Measurements from ENCODE around the gene LTBR. TPM values are rescaled to one million over a fixed set of nuclear protein-coding genes. Genes with fewer than 3 reads are reported as not detected.
"Not testable (repeated sequence)": the region's sequence is repeated elsewhere in the genome, so short reads cannot be mapped to it uniquely, and the experiment has no call there.

LTBR gene
- total RNA-seq, 1 donor from 2014 or later = 146 TPM

DNA sequence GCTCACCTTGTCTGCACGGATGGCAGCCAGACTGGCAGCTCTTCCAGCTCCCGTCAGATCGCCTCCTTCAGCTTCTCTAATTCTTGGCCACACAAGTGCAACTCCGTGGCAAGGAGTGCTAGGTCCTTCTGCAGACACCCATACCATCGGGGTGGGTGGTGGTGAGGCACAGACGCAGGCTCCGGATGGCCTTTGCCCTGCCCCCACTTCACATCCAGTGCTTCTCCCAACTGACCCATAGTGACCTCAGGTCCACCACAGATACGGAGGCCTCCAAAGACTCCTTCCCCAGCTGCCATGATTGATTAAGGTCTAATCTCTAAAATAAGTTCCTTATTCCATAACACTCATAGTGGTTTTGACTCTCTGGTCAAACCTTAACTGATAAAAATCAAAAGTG, 40.9 kb downstream of the LTBR start:
- DNase-seq (ENCODE audit: low read depth) = no peak

DNA sequence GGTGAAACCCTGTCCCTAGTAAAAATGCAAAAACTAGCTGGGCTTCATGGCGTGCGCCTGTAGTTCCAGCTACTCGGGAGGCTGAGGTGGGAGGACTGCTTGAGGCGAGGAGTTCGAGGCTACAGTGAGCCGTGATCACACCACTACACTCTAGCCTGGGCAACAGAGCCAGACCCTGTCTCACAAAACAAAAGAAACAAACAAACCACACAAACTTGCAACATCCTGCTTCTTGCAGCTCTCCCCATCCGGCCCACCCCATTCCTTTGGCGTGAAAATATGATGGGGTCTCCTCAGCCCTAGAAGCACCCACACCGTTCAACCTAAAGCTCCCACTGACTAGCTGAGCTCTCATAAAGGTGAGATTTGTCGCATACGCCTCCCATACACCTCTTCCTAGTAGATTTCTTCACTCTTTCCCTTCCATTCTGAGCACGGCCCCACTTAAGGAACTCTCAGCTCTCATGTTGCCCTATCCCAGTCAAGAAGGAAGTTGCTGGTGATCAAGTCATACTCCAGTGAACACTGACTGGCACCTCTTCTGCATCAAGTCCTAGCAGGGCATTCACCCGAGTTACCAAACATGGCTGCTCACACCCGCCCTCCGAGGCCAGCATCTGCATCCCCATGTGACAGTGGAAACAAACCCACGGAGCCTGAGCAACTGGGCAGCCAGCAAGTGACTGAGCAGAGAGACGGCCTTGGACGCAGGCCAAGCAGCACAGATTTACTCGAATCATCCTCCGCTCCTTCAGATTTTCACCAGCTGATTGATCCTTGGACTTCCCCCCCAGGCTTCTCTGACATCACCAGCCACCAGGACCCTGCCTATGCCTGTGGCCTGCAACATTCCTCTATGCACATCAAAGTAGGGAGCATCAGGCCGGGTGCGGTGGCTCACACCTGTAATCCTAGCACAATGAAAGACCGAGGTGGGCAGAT, 41.9 kb downstream of the LTBR start:
- DNase-seq (ENCODE audit: low read depth) = peak; percentile 57

- no peak for DNase-seq (ENCODE audit: low read depth)
Measured at GRCh38 chr12:6426882-6427671, 43.1 kb downstream of the LTBR start.

DNA sequence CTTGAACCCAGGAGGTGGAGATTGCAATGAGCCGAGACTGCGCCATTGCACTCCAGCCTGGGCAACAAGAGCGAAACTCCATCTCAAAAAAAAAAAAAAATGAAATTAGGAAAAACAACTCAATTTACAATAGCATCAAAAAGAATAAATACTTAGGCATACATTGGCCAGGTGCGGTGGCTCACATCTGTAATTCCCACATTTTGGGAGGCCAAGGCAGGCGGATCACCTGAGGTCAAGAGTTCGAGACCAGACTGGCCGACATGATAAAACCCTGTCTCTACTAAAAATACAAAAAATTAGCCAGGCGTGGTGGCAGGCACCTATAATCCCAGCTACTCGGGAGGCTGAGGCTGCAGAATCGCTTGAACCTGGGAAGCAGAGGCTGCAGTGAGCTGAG, 43.8 kb downstream of the LTBR start:
- not testable (repeated sequence) for DNase-seq (ENCODE audit: low read depth)

- DNase-seq (ENCODE audit: low read depth) = no peak
Measured at GRCh38 chr12:6428326-6428725, 44.4 kb downstream of the LTBR start.

DNA sequence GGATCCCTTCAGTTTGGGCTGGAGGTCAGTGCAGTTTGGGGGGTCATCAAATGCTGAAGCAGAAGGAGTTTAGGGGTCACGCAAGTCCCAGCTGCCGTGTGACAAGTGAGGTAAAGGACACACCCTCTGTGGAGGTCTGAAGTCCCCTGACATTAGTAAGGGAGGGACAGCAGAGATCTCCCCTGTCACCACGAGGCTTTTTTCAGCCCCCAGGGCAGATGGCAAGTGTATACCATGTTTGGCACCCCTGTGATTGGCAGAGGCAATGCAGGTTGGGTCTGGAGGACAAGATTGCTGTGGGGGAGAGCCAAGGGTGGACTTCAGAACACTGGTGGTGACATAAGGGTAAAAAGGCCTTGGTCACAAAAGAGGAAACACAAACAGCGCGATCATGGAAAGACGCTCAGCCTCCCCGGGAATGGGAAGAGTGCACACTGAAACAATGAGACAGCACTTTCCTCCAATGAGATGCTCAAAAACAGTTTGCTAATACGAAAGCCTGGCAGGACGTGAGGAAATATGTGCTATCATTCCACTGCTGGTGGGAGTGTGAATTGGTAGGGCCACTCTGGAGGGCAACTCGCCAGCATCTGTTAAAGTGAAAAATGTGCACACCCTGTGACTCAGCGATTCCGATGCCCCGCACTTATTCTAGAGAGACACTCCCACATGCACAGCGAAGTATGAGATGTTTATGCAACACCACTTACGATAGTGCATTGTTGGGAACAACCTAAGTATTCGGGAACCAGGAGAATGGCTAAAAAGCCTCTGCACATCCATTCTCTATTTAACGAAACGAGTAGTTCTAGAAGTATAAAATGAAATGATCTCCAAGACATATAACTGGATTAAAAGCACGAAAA, 46.4 kb downstream of the LTBR start:
- peak; percentile 95 for DNase-seq (ENCODE audit: low read depth)

DNA sequence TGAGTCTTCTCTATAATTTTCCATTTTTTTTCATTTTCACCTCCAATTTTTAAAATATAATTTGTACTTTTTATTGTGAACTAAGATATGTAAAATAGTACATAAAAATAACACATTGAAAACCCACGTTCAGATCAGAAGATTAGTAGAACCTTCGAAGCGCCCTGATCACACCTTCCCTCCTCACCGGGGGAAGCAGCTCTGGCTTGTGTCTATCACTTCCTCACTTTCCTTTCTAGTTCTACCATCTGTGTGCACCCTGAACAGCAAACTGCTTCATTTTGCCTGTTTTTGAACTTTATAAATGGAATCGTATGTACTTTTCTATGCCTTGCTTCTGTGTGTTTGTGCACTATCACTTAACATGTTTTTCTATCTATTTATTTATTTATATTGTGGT, 49.0 kb downstream of the LTBR start:
- DNase-seq (ENCODE audit: low read depth) = no peak

- peak; percentile 26 for DNase-seq (ENCODE audit: low read depth)
Measured at GRCh38 chr12:6434205-6435140, 50.5 kb downstream of the LTBR start.

GRCh38 chr12:6435961-6436715, 52.2 kb downstream of the LTBR start:
- no peak for DNase-seq (ENCODE audit: low read depth)

DNA sequence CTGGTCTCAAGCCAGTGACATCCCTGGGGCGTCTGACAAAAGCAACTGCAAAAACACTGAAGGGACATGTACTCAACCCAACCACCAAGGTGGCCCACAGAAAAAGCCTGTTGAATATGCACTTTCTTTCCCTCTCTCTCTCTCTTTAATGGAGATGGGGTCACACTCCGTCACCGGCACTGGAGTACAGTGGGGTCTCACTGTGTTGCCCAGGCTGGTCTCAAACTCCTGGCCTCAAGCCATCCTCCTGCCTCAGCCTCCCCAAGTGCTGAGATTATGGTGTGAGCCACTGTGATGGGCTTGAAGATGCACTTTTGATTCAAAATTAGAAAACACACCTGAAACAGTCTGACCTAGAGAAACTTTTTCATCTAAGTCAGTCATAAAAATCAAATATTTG, 53.6 kb downstream of the LTBR start:
- no peak for DNase-seq (ENCODE audit: low read depth)

- DNase-seq (ENCODE audit: low read depth) = no peak
Measured at GRCh38 chr12:6438345-6438744, 54.4 kb downstream of the LTBR start.

DNA sequence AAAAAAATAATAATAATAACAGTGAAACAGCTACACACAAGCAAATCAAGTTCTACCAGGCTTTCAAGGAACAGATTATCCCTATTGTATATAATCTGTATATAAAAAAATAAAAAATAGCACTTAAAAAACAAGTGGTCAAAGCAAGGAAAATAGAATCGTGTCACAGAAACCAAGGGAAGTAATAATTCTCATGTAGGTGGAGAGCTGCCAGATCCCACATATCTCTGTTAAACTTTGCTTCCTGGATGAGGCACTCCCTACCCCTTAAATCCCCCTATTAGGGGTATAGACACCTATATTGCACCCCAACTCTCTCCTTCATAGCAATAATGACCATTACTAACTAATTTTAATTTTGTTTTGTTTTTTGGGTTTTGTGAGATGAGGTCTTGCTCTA, 56.4 kb downstream of the LTBR start:
- DNase-seq (ENCODE audit: low read depth) = no peak

Other genes starting within 250 kb of the LTBR start
- 16.4 and 22.7 TPM in 2 replicates for gene CD9, start 183.8 kb upstream of the LTBR start, total RNA-seq
- not detected in 2 replicates for gene PLEKHG6, start 73.5 kb upstream of the LTBR start, total RNA-seq
- 147 and 150 TPM in 2 replicates for gene TNFRSF1A, start 42.1 kb upstream of the LTBR start, total RNA-seq
- gene SCNN1A, start 8.6 kb upstream of the LTBR start, total RNA-seq = 0.13 and 1.0 TPM in 2 replicates
- gene CD27, start 60.8 kb downstream of the LTBR start, total RNA-seq = not detected in 2 replicates
- gene TAPBPL, start 67.9 kb downstream of the LTBR start, total RNA-seq = 10.9 and 14.0 TPM in 2 replicates
- gene VAMP1, start 86.5 kb downstream of the LTBR start, total RNA-seq = 19.2 and 23.7 TPM in 2 replicates
- gene MRPL51, start 109.1 kb downstream of the LTBR start, total RNA-seq = 66.5 and 92.2 TPM in 2 replicates
- gene NCAPD2, start 109.9 kb downstream of the LTBR start, total RNA-seq = 15.5 and 40.4 TPM in 2 replicates
- gene GAPDH, start 150.4 kb downstream of the LTBR start, total RNA-seq = 5,449 and 7,261 TPM in 2 replicates
- 221 and 252 TPM in 2 replicates for gene IFFO1, start 171.9 kb downstream of the LTBR start, total RNA-seq
- gene NOP2, start 184.1 kb downstream of the LTBR start, total RNA-seq = 53.3 and 81.3 TPM in 2 replicates
- gene CHD4, start 223.2 kb downstream of the LTBR start, total RNA-seq = 368 and 425 TPM in 2 replicates

Data from myocyte (in vitro differentiated cells).